ENCODE data around the gene SNAP29. TPM values are rescaled to one million over a fixed set of nuclear protein-coding genes. Genes with fewer than 3 reads are reported as not detected.
A peak's percentile ranks its signal among the peaks of the same experiment; 100 is the strongest.

SNAP29 gene
- total RNA-seq, 1 donor from 2014 or later: 24.3 TPM

GRCh38 chr22:20859615-20860014 lies 808 bp downstream of the SNAP29 start:
- peaks cover 55% of the 10 kb centered on the region for H3K4me1 ChIP-seq
- H3K4me3 ChIP-seq: peak overlapping the region; percentile 96
- intact Hi-C loops (cut with DNase I): loop anchor here (10.0 kb wide), 1 partner anchor 65 kb away; no protein-coding TSS in a partner anchor
- H3K27ac ChIP-seq: peak overlapping the region; percentile 89
- no peak for TF ChIP-seq CTCF (IDR thresholded peaks at IDR 0.05)
- DNase-seq (peak; percentile 18), ATAC-seq (no peak)
- no peaks in the 10 kb centered on the region for H3K27me3 ChIP-seq
- no peaks in the 10 kb centered on the region for H3K9me3 ChIP-seq
- peaks cover 11% of the 10 kb centered on the region for H3K36me3 ChIP-seq

- ATAC-seq: no peak
- no peak for TF ChIP-seq CTCF (IDR thresholded peaks at IDR 0.05)
- peaks cover 11% of the 10 kb centered on the region for H3K36me3 ChIP-seq
- H3K27me3 ChIP-seq: no peaks in the 10 kb centered on the region
- H3K4me3 ChIP-seq: no peak overlapping the region
- intact Hi-C loops (cut with DNase I): no loop called here
- H3K27ac ChIP-seq: no peak overlapping the region
- no peak for DNase-seq
- no peaks in the 10 kb centered on the region for H3K9me3 ChIP-seq
- H3K4me1 ChIP-seq: peaks cover 57% of the 10 kb centered on the region
Observed at GRCh38 chr22:20862540-20862939, 3.7 kb downstream of the SNAP29 start.

GRCh38 chr22:20863366-20863765 lies 4.6 kb downstream of the SNAP29 start:
- H3K4me1 ChIP-seq: peaks cover 63% of the 10 kb centered on the region
- H3K27ac ChIP-seq: no peak overlapping the region

GRCh38 chr22:20864186-20864908 lies 5.5 kb downstream of the SNAP29 start:
- Histone ChIP-seq H3K27me3 (no peaks in the 10 kb centered on the region), H3K27ac (no peak overlapping the region), H3K4me3 (no peak overlapping the region), H3K9me3 (no peaks in the 10 kb centered on the region), H3K36me3 (peaks cover 12% of the 10 kb centered on the region), H3K4me1 (peaks cover 67% of the 10 kb centered on the region)
- DNase-seq (no peak), ATAC-seq (peak; percentile 33)
- TF ChIP-seq CTCF (IDR thresholded peaks at IDR 0.05): no peak
- intact Hi-C loops (cut with DNase I): no loop called here

More at GRCh38 chr22:20863366-20863765, 4.6 kb downstream of the SNAP29 start:
- Histone ChIP-seq H3K27me3 (no peaks in the 10 kb centered on the region), H3K4me3 (no peak overlapping the region), H3K9me3 (no peaks in the 10 kb centered on the region), H3K36me3 (peaks cover 11% of the 10 kb centered on the region)
- TF ChIP-seq CTCF (IDR thresholded peaks at IDR 0.05): no peak
- intact Hi-C loops (cut with DNase I): no loop called here
- DNase-seq: no peak
- ATAC-seq: no peak

GRCh38 chr22:20865331-20865730 lies 6.5 kb downstream of the SNAP29 start:
- H3K27ac ChIP-seq: no peak overlapping the region
- no peaks in the 10 kb centered on the region for H3K9me3 ChIP-seq

More at GRCh38 chr22:20865331-20865730, 6.5 kb downstream of the SNAP29 start:
- intact Hi-C loops (cut with DNase I): no loop called here
- Histone ChIP-seq H3K4me1 (peaks cover 57% of the 10 kb centered on the region), H3K4me3 (no peak overlapping the region), H3K27me3 (no peaks in the 10 kb centered on the region), H3K36me3 (peaks cover 20% of the 10 kb centered on the region)
- no peak for ATAC-seq
- TF ChIP-seq CTCF (IDR thresholded peaks at IDR 0.05): no peak
- no peak for DNase-seq
